Loucy (cell line): Measurements from ENCODE around the gene PIEZO1.

Experiments
- H2AFZ ChIP-seq: fragments of 200-600 bp; sonication (generic); 2 replicates; pipeline ENCODE4 v1.6.0; 2016; ENCODE audit warnings: antibody characterized with exemption, mild to moderate bottlenecking, low read length, moderate library complexity
- H3F3A ChIP-seq: fragments of 200-600 bp; 2 replicates; pipeline ENCODE4 v1.6.0; 2016; ENCODE audit warnings: antibody characterized with exemption, low read depth, mild to moderate bottlenecking
- H3K27me3 ChIP-seq: fragments of 200-600 bp; sonication (generic); 2 replicates; pipeline ENCODE4 v1.6.1; 2014; ENCODE audit warnings: low read length, mild to moderate bottlenecking; ENCODE audit not compliant: insufficient read depth, poor library complexity, severe bottlenecking
- H3K36me3 ChIP-seq: fragments of 200-600 bp; sonication (generic); 2 replicates; pipeline ENCODE4 v1.6.1; 2016; ENCODE audit warnings: low read length; ENCODE audit not compliant: insufficient read depth
- H3K4me1 ChIP-seq: fragments of 200-600 bp; sonication (generic); 2 replicates; pipeline ENCODE4 v1.5.1; 2014; ENCODE audit warnings: low read length, mild to moderate bottlenecking; ENCODE audit not compliant: insufficient read depth, poor library complexity, severe bottlenecking
- H3K4me2 ChIP-seq: fragments of 200-600 bp; sonication (generic); 2 replicates; pipeline ENCODE4 v1.6.0; 2014; ENCODE audit warnings: antibody characterized with exemption, low read length, low read depth, mild to moderate bottlenecking; ENCODE audit not compliant: poor library complexity, severe bottlenecking
- H3K4me3 ChIP-seq: fragments of 200-600 bp; sonication (generic); 2 replicates; pipeline ENCODE4 v1.5.1; 2014; ENCODE audit warnings: low read length, mild to moderate bottlenecking, mixed read lengths; ENCODE audit not compliant: poor library complexity, severe bottlenecking
- H3K79me2 ChIP-seq: fragments of 200-600 bp; sonication (generic); 2 replicates; pipeline ENCODE4 v1.6.1; 2014; ENCODE audit warnings: low read length; ENCODE audit not compliant: insufficient read depth
- H3K9ac ChIP-seq: fragments of 200-600 bp; sonication (generic); 2 replicates; pipeline ENCODE4 v1.6.0; 2014; ENCODE audit warnings: mild to moderate bottlenecking, low read depth, low read length, moderate library complexity; ENCODE audit not compliant: poor library complexity, severe bottlenecking
- H3K9me2 ChIP-seq: fragments of 200-600 bp; sonication (generic); replicated peaks from 2 replicates; pipeline ENCODE4 v1.6.1; 2016; ENCODE audit warnings: low read depth, low read length, mixed read lengths
- H3K9me3 ChIP-seq: fragments of 200-600 bp; sonication (generic); 2 replicates; pipeline ENCODE4 v1.6.1; 2014; ENCODE audit warnings: mild to moderate bottlenecking, antibody characterized with exemption, low read length, low read depth; ENCODE audit not compliant: insufficient read depth
- H4K20me1 ChIP-seq: fragments of 200-600 bp; sonication (generic); 2 replicates; pipeline ENCODE4 v1.6.0; 2014; ENCODE audit warnings: antibody characterized with exemption, low read length, mild to moderate bottlenecking; ENCODE audit not compliant: insufficient read depth, poor library complexity, severe bottlenecking
- EZH2phosphoT487 ChIP-seq: fragments of 200-600 bp; IDR thresholded peaks from 2 replicates; pipeline ENCODE4 v1.6.1; 2018; ENCODE audit warnings: antibody characterized with exemption, mild to moderate bottlenecking, moderate library complexity, borderline replicate concordance
- TF ChIP-seq, protein P1 (sequence below): fragments of 200-600 bp; sonication (generic); conservative IDR thresholded peaks from 2 replicates; pipeline ENCODE4 v1.5.1; 2014; ENCODE audit warnings: mild to moderate bottlenecking, antibody characterized with exemption, low read length

Gene PIEZO1

GRCh38 chr16:88734361-88734728 lies 50.7 kb downstream of the PIEZO1 start:
- no peak overlapping the region for H3K4me3 ChIP-seq
- no peaks in the 10 kb centered on the region for H3K4me1 ChIP-seq
- TF ChIP-seq, protein P1, sequence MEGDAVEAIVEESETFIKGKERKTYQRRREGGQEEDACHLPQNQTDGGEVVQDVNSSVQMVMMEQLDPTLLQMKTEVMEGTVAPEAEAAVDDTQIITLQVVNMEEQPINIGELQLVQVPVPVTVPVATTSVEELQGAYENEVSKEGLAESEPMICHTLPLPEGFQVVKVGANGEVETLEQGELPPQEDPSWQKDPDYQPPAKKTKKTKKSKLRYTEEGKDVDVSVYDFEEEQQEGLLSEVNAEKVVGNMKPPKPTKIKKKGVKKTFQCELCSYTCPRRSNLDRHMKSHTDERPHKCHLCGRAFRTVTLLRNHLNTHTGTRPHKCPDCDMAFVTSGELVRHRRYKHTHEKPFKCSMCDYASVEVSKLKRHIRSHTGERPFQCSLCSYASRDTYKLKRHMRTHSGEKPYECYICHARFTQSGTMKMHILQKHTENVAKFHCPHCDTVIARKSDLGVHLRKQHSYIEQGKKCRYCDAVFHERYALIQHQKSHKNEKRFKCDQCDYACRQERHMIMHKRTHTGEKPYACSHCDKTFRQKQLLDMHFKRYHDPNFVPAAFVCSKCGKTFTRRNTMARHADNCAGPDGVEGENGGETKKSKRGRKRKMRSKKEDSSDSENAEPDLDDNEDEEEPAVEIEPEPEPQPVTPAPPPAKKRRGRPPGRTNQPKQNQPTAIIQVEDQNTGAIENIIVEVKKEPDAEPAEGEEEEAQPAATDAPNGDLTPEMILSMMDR: no peak
- TF ChIP-seq EZH2phosphoT487: no peak
- H3K9ac ChIP-seq: no peak overlapping the region
- no peaks in the 10 kb centered on the region for H3K9me2 ChIP-seq
- H3K36me3 ChIP-seq: peaks cover 30% of the 10 kb centered on the region; the same call in 1 of the 2 replicates
- H3F3A ChIP-seq: no peaks in the 10 kb centered on the region
- H3K27me3 ChIP-seq: no peaks in the 10 kb centered on the region
- no peaks in the 10 kb centered on the region for H3K79me2 ChIP-seq
- H4K20me1 ChIP-seq: no peaks in the 10 kb centered on the region
- H3K4me2 ChIP-seq: no peak overlapping the region
- no peak overlapping the region for H2AFZ ChIP-seq
- no peaks in the 10 kb centered on the region for H3K9me3 ChIP-seq

DNA sequence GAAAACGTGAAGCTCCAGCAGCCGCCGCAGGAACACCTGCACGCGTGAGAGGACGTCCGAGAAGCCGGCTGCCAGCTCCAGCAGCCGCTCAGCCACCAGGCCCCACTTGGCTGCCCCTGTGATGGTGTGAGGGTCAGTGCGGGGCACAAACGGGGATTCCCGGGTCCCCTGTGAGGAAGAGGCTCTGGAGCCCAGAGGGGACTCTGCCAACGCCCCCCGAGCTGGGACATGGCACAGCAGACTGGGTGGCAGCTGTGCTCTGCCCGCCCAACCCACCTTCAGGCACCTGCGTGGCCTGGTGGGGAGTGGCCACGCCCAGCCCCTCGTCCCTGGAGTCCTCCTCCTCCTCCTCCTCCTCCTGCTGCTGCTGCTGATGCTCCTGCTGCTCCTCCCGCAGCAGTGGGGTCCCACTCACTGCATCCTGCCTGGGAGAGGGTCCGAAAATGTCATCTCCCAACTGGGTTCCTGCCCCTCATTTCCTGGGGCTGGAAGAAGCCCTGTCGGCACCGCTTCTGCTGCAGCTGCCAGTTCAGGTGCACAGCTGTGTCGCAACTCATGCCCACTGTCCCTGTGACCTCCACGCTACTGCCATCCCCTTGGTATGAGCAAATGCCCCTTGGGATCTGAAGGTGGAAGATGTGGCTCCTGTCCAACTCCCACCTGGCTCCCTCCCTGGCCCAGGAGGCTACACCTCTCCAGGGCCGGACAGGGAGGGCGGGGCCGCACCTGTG lies 51.2 kb downstream of the PIEZO1 start:
- Histone ChIP-seq H3K4me1 (no peaks in the 10 kb centered on the region), H3K4me3 (no peak overlapping the region), H3K9ac (no peak overlapping the region), H3K9me2 (no peaks in the 10 kb centered on the region), H4K20me1 (no peaks in the 10 kb centered on the region), H3F3A (no peaks in the 10 kb centered on the region), H3K9me3 (no peaks in the 10 kb centered on the region), H3K4me2 (no peak overlapping the region), H2AFZ (no peak overlapping the region), H3K27me3 (no peaks in the 10 kb centered on the region), H3K79me2 (no peaks in the 10 kb centered on the region), H3K36me3 (peaks cover 30% of the 10 kb centered on the region; the same call in 1 of the 2 replicates)
- no peak for TF ChIP-seq EZH2phosphoT487
- TF ChIP-seq, protein P1: no peak

DNA sequence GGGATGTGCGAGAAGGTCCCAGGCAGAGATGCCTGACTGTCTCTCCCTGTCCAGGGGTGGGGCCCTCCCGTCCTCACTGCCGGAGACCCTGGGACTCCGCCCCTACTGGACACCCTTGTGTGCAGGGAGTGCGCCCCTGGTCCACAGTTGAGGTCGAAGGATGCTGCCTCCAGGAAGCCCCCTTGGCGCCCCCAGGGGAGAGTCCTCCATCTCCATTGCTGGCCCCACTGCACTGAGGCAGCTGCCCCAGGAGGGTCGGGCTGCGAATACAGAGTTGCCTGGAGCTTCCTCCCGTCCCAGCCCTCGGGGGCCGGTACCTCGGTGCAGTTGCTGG lies 52.1 kb downstream of the PIEZO1 start:
- H3K4me3 ChIP-seq: no peak overlapping the region
- H4K20me1 ChIP-seq: no peaks in the 10 kb centered on the region
- TF ChIP-seq, protein P1: no peak
- no peak for TF ChIP-seq EZH2phosphoT487

More for the DNA sequence above, 52.1 kb downstream of the PIEZO1 start:
- Histone ChIP-seq H3K9me2 (no peaks in the 10 kb centered on the region), H3K79me2 (no peaks in the 10 kb centered on the region), H3K9me3 (no peaks in the 10 kb centered on the region), H3K9ac (no peak overlapping the region), H3K4me1 (no peaks in the 10 kb centered on the region), H3K27me3 (no peaks in the 10 kb centered on the region), H3K4me2 (no peak overlapping the region), H3F3A (no peaks in the 10 kb centered on the region), H3K36me3 (peaks cover 29% of the 10 kb centered on the region; the same call in 1 of the 2 replicates), H2AFZ (no peak overlapping the region)
